WTC11 (cell line): ENCODE data around the gene HLTF. TPM values are rescaled to one million over a fixed set of nuclear protein-coding genes. Genes with fewer than 3 reads are reported as not detected.
A peak's percentile ranks its signal among the peaks of the same experiment; 100 is the strongest.

Source experiments
- ATAC-seq: fragments of 200-7000 bp; cut with Tn5 transposase; 2 replicates; pipeline ENCODE4 v1.10.0; 2021; ENCODE audit warnings: mild to moderate bottlenecking, moderate library complexity
- CTCF ChIA-PET: fragments of 300-600 bp; sonication (Branson Sonifier 250); formaldehyde crosslinking; loops from one replicate; lab custom pipeline; 2021; ENCODE audit warnings: antibody characterized with exemption; lab: Charles Lee
- POLR2A ChIA-PET: fragments of 350-600 bp; sonication (Branson Sonifier 250); formaldehyde crosslinking; loops from one replicate; lab custom pipeline; 2021; ENCODE audit warnings: antibody characterized with exemption; lab: Charles Lee
- DNase-seq: peaks from one replicate; pipeline ENCODE4 v3.0.0; 2021; ENCODE audit warnings: low spot score
- H3K27ac Mint-ChIP-seq: 2 replicates; pipeline ENCODE4 v1.8.0; 2021; ENCODE audit warnings: mixed read lengths
- H3K27me3 Mint-ChIP-seq: 2 replicates; pipeline ENCODE4 v1.8.0; 2021; ENCODE audit warnings: low read depth, mild to moderate bottlenecking, moderate library complexity, mixed read lengths
- H3K36me3 Mint-ChIP-seq: 2 replicates; pipeline ENCODE4 v1.8.0; 2021; ENCODE audit warnings: mixed read lengths
- H3K4me1 Mint-ChIP-seq: 2 replicates; pipeline ENCODE4 v1.8.0; 2022; ENCODE audit warnings: mixed read lengths
- H3K4me3 Mint-ChIP-seq: 2 replicates; pipeline ENCODE4 v1.8.0; 2021; ENCODE audit warnings: mild to moderate bottlenecking, moderate library complexity, mixed read lengths
- H3K9me3 Mint-ChIP-seq: 2 replicates; pipeline ENCODE4 v1.8.0; 2021; ENCODE audit warnings: mixed read lengths
- AR ChIP-seq: fragments of 250-450 bp; sonication (Bioruptor Pico); IDR thresholded peaks from 2 replicates; pipeline ENCODE4 v1.9.0; 2021; ENCODE audit warnings: mild to moderate bottlenecking
- ATF1 ChIP-seq: sonication (generic); formaldehyde crosslinking; IDR thresholded peaks from 2 replicates; pipeline ENCODE4 v1.8.1; 2023; ENCODE audit warnings: mild to moderate bottlenecking, moderate library complexity, missing genetic modification reagents
- E2F5 ChIP-seq: sonication (generic); formaldehyde crosslinking; IDR thresholded peaks from 2 replicates; pipeline ENCODE4 v1.8.1; 2022; ENCODE audit warnings: mild to moderate bottlenecking, moderate library complexity, missing genetic modification reagents
- FOXJ3 ChIP-seq: sonication (generic); formaldehyde crosslinking; IDR thresholded peaks from 2 replicates; pipeline ENCODE4 v1.9.0; 2021; ENCODE audit warnings: missing genetic modification reagents, mild to moderate bottlenecking, borderline replicate concordance
- FOXP1 ChIP-seq: sonication (generic); formaldehyde crosslinking; IDR thresholded peaks from 2 replicates; pipeline ENCODE4 v1.8.0; 2022; ENCODE audit warnings: missing genetic modification reagents, mild to moderate bottlenecking, moderate library complexity, borderline replicate concordance
- JAZF1 ChIP-seq: fragments of 250-450 bp; sonication (Bioruptor Pico); IDR thresholded peaks from 2 replicates; pipeline ENCODE4 v1.9.0; 2021; ENCODE audit warnings: moderate library complexity, mild to moderate bottlenecking, inconsistent platforms
- KAT7 ChIP-seq: sonication (generic); formaldehyde crosslinking; IDR thresholded peaks from 2 replicates; pipeline ENCODE4 v1.8.1; 2023; ENCODE audit warnings: missing genetic modification reagents, mild to moderate bottlenecking, borderline replicate concordance
- NFYB ChIP-seq: sonication (generic); formaldehyde crosslinking; conservative IDR thresholded peaks from 2 replicates; pipeline ENCODE4 v1.8.0; 2022; ENCODE audit warnings: low read depth, missing genetic modification reagents
- OVOL2 ChIP-seq: fragments of 250-450 bp; sonication (Bioruptor Pico); IDR thresholded peaks from 2 replicates; pipeline ENCODE4 v1.9.0; 2021; ENCODE audit warnings: mild to moderate bottlenecking, borderline replicate concordance
- PRDM15 ChIP-seq: sonication (generic); formaldehyde crosslinking; IDR thresholded peaks from 2 replicates; pipeline ENCODE4 v1.8.0; 2022; ENCODE audit warnings: missing genetic modification reagents
- SOX15 ChIP-seq: fragments of 250-450 bp; sonication (Bioruptor Pico); IDR thresholded peaks from 2 replicates; pipeline ENCODE4 v1.9.0; 2021; ENCODE audit warnings: mild to moderate bottlenecking
- TEAD1 ChIP-seq: sonication (generic); formaldehyde crosslinking; IDR thresholded peaks from 2 replicates; pipeline ENCODE4 v1.8.0; 2022; ENCODE audit warnings: mild to moderate bottlenecking, missing genetic modification reagents
- ZNF138 ChIP-seq: sonication (generic); formaldehyde crosslinking; conservative IDR thresholded peaks from 2 replicates; pipeline ENCODE4 v1.8.1; 2022; ENCODE audit warnings: mild to moderate bottlenecking, moderate library complexity, missing genetic modification reagents
- ZNF232 ChIP-seq: sonication (generic); formaldehyde crosslinking; IDR thresholded peaks from 2 replicates; pipeline ENCODE4 v1.8.0; 2022; ENCODE audit warnings: mild to moderate bottlenecking, missing genetic modification reagents
- ZNF317 ChIP-seq: sonication (generic); formaldehyde crosslinking; IDR thresholded peaks from 2 replicates; pipeline ENCODE4 v1.8.1; 2023; ENCODE audit warnings: low read depth, mild to moderate bottlenecking, moderate library complexity, missing genetic modification reagents, borderline replicate concordance
- ZNF396 ChIP-seq: fragments of 250-450 bp; sonication (Bioruptor Pico); IDR thresholded peaks from 2 replicates; pipeline ENCODE4 v1.8.0; 2021; ENCODE audit warnings: mild to moderate bottlenecking, moderate library complexity, borderline replicate concordance
- total RNA-seq: library from RNA; stranded (reverse); gene quantifications from 3 replicates; pipeline ENCODE4 v1.2.3, GENCODE V29; 2021
- TF ChIP-seq, protein P1 (sequence below): sonication (generic); formaldehyde crosslinking; IDR thresholded peaks from 2 replicates; pipeline ENCODE4 v1.8.0; 2022; ENCODE audit warnings: mild to moderate bottlenecking, missing genetic modification reagents
- TF ChIP-seq, protein P2 (sequence below): sonication (generic); formaldehyde crosslinking; conservative IDR thresholded peaks from 2 replicates; pipeline ENCODE4 v1.8.1; 2023; ENCODE audit warnings: mild to moderate bottlenecking, low read depth, missing genetic modification reagents, moderate library complexity
- TF ChIP-seq, protein P3 (sequence below): sonication (generic); formaldehyde crosslinking; IDR thresholded peaks from 2 replicates; pipeline ENCODE4 v1.8.0; 2023; ENCODE audit warnings: mild to moderate bottlenecking, missing genetic modification reagents

Gene HLTF
- total RNA-seq, 1 experiment from 2014 or later: 62.4 TPM

DNA sequence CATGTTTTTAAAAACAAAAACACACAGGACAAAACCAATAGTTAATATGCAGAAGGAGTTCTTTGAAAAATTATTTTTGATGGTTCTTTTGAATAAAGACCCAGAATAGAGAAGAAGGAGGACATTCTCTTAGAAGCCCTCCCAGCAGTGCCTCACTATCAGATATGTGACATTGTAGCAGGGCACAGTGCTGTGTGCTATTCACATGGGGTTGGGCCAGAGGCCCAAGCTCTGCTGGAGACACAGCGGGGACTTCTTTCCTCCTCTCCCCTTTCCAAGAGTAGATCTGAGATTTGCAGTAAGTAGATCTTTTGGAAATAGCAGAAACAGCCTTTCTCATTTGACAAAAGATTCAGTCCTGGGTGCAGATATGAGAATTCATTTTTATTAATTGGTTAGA is 88.7 kb downstream of the HLTF start:
- DNase-seq: no peak
- H3K27me3 Mint-ChIP-seq: peaks cover 3% of the 10 kb centered on the region
- CTCF ChIA-PET: no interaction called here
- TF ChIP-seq FOXP1 (no peak), TEAD1 (CRISPR knock-in tag) (no peak), JAZF1 (no peak), E2F5 (no peak), ZNF396 (no peak), OVOL2 (no peak), PRDM15 (CRISPR knock-in tag) (no peak), ZNF317 (CRISPR knock-in tag) (no peak), ZNF232 (CRISPR knock-in tag) (no peak), ZNF138 (CRISPR knock-in tag) (no peak), KAT7 (CRISPR knock-in tag) (no peak), AR (no peak), ATF1 (no peak)
- TF ChIP-seq, protein P1, sequence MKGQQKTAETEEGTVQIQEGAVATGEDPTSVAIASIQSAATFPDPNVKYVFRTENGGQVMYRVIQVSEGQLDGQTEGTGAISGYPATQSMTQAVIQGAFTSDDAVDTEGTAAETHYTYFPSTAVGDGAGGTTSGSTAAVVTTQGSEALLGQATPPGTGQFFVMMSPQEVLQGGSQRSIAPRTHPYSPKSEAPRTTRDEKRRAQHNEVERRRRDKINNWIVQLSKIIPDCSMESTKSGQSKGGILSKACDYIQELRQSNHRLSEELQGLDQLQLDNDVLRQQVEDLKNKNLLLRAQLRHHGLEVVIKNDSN (CRISPR knock-in tag): no peak
- TF ChIP-seq, protein P2, sequence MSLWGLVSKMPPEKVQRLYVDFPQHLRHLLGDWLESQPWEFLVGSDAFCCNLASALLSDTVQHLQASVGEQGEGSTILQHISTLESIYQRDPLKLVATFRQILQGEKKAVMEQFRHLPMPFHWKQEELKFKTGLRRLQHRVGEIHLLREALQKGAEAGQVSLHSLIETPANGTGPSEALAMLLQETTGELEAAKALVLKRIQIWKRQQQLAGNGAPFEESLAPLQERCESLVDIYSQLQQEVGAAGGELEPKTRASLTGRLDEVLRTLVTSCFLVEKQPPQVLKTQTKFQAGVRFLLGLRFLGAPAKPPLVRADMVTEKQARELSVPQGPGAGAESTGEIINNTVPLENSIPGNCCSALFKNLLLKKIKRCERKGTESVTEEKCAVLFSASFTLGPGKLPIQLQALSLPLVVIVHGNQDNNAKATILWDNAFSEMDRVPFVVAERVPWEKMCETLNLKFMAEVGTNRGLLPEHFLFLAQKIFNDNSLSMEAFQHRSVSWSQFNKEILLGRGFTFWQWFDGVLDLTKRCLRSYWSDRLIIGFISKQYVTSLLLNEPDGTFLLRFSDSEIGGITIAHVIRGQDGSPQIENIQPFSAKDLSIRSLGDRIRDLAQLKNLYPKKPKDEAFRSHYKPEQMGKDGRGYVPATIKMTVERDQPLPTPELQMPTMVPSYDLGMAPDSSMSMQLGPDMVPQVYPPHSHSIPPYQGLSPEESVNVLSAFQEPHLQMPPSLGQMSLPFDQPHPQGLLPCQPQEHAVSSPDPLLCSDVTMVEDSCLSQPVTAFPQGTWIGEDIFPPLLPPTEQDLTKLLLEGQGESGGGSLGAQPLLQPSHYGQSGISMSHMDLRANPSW: no peak
- no peak overlapping the region for H3K27ac Mint-ChIP-seq
- POLR2A ChIA-PET: no interaction called here
- peak; percentile 48 for ATAC-seq
- peaks cover 24% of the 10 kb centered on the region for H3K36me3 Mint-ChIP-seq
- H3K4me3 Mint-ChIP-seq: no peak overlapping the region
- peaks cover 49% of the 10 kb centered on the region for H3K4me1 Mint-ChIP-seq
- H3K9me3 Mint-ChIP-seq: no peaks in the 10 kb centered on the region

- no peak overlapping the region for H3K27ac Mint-ChIP-seq
- TF ChIP-seq NFYB (CRISPR knock-in tag) (no peak), SOX15 (CRISPR knock-in tag) (no peak), FOXJ3 (CRISPR knock-in tag) (no peak), FOXP1 (no peak)
- TF ChIP-seq, protein P3, sequence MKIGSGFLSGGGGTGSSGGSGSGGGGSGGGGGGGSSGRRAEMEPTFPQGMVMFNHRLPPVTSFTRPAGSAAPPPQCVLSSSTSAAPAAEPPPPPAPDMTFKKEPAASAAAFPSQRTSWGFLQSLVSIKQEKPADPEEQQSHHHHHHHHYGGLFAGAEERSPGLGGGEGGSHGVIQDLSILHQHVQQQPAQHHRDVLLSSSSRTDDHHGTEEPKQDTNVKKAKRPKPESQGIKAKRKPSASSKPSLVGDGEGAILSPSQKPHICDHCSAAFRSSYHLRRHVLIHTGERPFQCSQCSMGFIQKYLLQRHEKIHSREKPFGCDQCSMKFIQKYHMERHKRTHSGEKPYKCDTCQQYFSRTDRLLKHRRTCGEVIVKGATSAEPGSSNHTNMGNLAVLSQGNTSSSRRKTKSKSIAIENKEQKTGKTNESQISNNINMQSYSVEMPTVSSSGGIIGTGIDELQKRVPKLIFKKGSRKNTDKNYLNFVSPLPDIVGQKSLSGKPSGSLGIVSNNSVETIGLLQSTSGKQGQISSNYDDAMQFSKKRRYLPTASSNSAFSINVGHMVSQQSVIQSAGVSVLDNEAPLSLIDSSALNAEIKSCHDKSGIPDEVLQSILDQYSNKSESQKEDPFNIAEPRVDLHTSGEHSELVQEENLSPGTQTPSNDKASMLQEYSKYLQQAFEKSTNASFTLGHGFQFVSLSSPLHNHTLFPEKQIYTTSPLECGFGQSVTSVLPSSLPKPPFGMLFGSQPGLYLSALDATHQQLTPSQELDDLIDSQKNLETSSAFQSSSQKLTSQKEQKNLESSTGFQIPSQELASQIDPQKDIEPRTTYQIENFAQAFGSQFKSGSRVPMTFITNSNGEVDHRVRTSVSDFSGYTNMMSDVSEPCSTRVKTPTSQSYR (CRISPR knock-in tag): no peak
Measured at GRCh38 chr3:148992635-148993255, 93.6 kb downstream of the HLTF start.

More at GRCh38 chr3:148992635-148993255, 93.6 kb downstream of the HLTF start:
- Mint-ChIP-seq H3K4me3 (peak overlapping the region; percentile 65), H3K4me1 (peaks cover 48% of the 10 kb centered on the region), H3K9me3 (no peaks in the 10 kb centered on the region), H3K36me3 (peaks cover 24% of the 10 kb centered on the region), H3K27me3 (peaks cover 11% of the 10 kb centered on the region)
- ChIA-PET POLR2A (no interaction called here), CTCF (interaction anchor here (1.5 to 2.5 kb wide), 2 partner anchors 37 to 128 kb away, joined by 3 to 23 read pairs; no protein-coding TSS in a partner anchor)
- DNase-seq (no peak), ATAC-seq (no peak)
